Parathyroid adenoma (tissue), 2 donors: ENCODE measurements around the gene SCGB1A1.

ENCODE experiments used
- H2AFZ ChIP-seq: fragments of 300-600 bp; sonication (generic); one replicate; pipeline ENCODE4 v1.7.0; 2017; ENCODE audit warnings: antibody characterized with exemption, mild to moderate bottlenecking
- H3K27ac ChIP-seq: fragments of 300-600 bp; sonication (generic); one replicate; pipeline ENCODE4 v1.7.0; 2017
- H3K27me3 ChIP-seq: fragments of 300-600 bp; sonication (generic); one replicate; pipeline ENCODE4 v1.7.0; 2017; ENCODE audit warnings: low read length; ENCODE audit not compliant: control insufficient read depth, insufficient read depth
- H3K36me3 ChIP-seq: fragments of 300-600 bp; sonication (generic); one replicate; pipeline ENCODE4 v1.7.0; 2017; ENCODE audit warnings: low read length; ENCODE audit not compliant: control insufficient read depth, insufficient read depth
- H3K4me1 ChIP-seq: fragments of 300-600 bp; sonication (generic); one replicate; pipeline ENCODE4 v1.7.0; 2017; ENCODE audit warnings: control low read depth
- H3K4me2 ChIP-seq: fragments of 300-600 bp; sonication (generic); one replicate; pipeline ENCODE4 v1.7.0; 2017; ENCODE audit warnings: low read length
- H3K4me3 ChIP-seq: fragments of 300-600 bp; sonication (generic); one replicate; pipeline ENCODE4 v1.7.0; 2017; ENCODE audit warnings: low read depth, low read length
- H3K79me2 ChIP-seq: fragments of 300-600 bp; sonication (generic); one replicate; pipeline ENCODE4 v1.7.0; 2017; ENCODE audit warnings: control low read depth
- H3K9ac ChIP-seq: fragments of 300-600 bp; sonication (generic); one replicate; pipeline ENCODE4 v1.7.0; 2017; ENCODE audit warnings: mild to moderate bottlenecking
- H3K9me3 ChIP-seq: fragments of 300-600 bp; sonication (generic); one replicate; pipeline ENCODE4 v1.7.0; 2017; ENCODE audit warnings: low read length; ENCODE audit not compliant: control insufficient read depth
- CTCF ChIP-seq: fragments of 300-600 bp; sonication (generic); IDR thresholded peaks from one replicate; pipeline ENCODE4 v1.7.0; 2017; ENCODE audit warnings: antibody characterized with exemption, mild to moderate bottlenecking
- donor health status: primary hyperparathyroidism.

SCGB1A1 gene

GRCh38 chr11:62431171-62431901 lies 12.5 kb downstream of the SCGB1A1 start:
- H3K36me3 ChIP-seq, result no peaks in the 10 kb centered on the region
- no peak overlapping the region for H3K27ac ChIP-seq
- H3K9me3 ChIP-seq, result no peaks in the 10 kb centered on the region
- H3K4me1 ChIP-seq, result no peaks in the 10 kb centered on the region
- H3K27me3 ChIP-seq, result no peaks in the 10 kb centered on the region
- TF ChIP-seq CTCF, result no peak
- H3K9ac ChIP-seq, result no peak overlapping the region
- H3K4me3 ChIP-seq, result no peak overlapping the region
- H2AFZ ChIP-seq, result no peak overlapping the region
- H3K4me2 ChIP-seq, result no peak overlapping the region
- H3K79me2 ChIP-seq, result no peaks in the 10 kb centered on the region

- TF ChIP-seq CTCF, result no peak
- Histone ChIP-seq H3K9ac (no peak overlapping the region), H3K9me3 (no peaks in the 10 kb centered on the region), H2AFZ (no peak overlapping the region), H3K4me2 (no peak overlapping the region), H3K4me1 (no peaks in the 10 kb centered on the region), H3K27ac (no peak overlapping the region), H3K27me3 (no peaks in the 10 kb centered on the region), H3K36me3 (no peaks in the 10 kb centered on the region), H3K79me2 (no peaks in the 10 kb centered on the region), H3K4me3 (no peak overlapping the region)
Observed at GRCh38 chr11:62432695-62433094, 13.9 kb downstream of the SCGB1A1 start.

- Histone ChIP-seq H2AFZ (no peak overlapping the region), H3K27me3 (no peaks in the 10 kb centered on the region), H3K4me1 (no peaks in the 10 kb centered on the region), H3K27ac (no peak overlapping the region), H3K36me3 (no peaks in the 10 kb centered on the region), H3K4me2 (no peak overlapping the region), H3K9me3 (no peaks in the 10 kb centered on the region), H3K4me3 (no peak overlapping the region), H3K9ac (no peak overlapping the region), H3K79me2 (no peaks in the 10 kb centered on the region)
- TF ChIP-seq CTCF, result no peak
Observed at GRCh38 chr11:62433141-62433903, 14.5 kb downstream of the SCGB1A1 start.

DNA sequence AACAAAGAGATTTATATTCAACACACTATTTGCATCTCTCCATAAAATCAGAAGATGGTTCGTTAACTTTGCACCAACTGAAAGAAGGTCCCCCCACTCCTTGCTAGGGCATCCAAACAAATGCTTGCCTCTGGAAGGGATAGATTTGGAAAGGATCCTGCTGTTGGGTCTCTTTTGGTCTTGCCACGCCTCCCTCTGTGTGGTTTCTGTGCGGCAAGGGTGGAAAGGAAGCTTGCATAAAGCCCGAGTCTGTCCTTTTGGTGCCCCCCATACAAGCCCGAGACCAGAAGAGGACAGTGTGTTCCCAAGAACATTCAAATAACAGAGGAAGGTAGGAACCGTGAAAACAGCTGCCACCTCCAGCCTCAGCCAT lies 15.1 kb downstream of the SCGB1A1 start:
- no peaks in the 10 kb centered on the region for H3K36me3 ChIP-seq
- H3K27me3 ChIP-seq, result no peaks in the 10 kb centered on the region
- H3K4me3 ChIP-seq, result no peak overlapping the region
- H3K9ac ChIP-seq, result no peak overlapping the region
- no peak overlapping the region for H3K4me2 ChIP-seq
- H3K4me1 ChIP-seq, result no peaks in the 10 kb centered on the region
- H3K27ac ChIP-seq, result no peak overlapping the region
- TF ChIP-seq CTCF, result no peak
- H3K79me2 ChIP-seq, result no peaks in the 10 kb centered on the region
- no peak overlapping the region for H2AFZ ChIP-seq
- H3K9me3 ChIP-seq, result no peaks in the 10 kb centered on the region
